GM21423 (cell line): ENCODE results near the gene RRP36.
"Not testable (repeated sequence)": the region's sequence is repeated elsewhere in the genome, so short reads cannot be mapped to it uniquely, and the experiment has no call there.

Experiments
- ATAC-seq: cut with Tn5 transposase; IDR thresholded peaks from one replicate; pipeline ENCODE4 v1.9.1; 2021; ENCODE audit warnings: mild to moderate bottlenecking, moderate library complexity; ENCODE audit not compliant: unreplicated experiment

Gene RRP36

GRCh38 chr6:43036712-43037111 is 15.3 kb downstream of the RRP36 start:
- no peak for ATAC-seq

GRCh38 chr6:43037197-43037596 is 15.8 kb downstream of the RRP36 start:
- no peak for ATAC-seq

DNA sequence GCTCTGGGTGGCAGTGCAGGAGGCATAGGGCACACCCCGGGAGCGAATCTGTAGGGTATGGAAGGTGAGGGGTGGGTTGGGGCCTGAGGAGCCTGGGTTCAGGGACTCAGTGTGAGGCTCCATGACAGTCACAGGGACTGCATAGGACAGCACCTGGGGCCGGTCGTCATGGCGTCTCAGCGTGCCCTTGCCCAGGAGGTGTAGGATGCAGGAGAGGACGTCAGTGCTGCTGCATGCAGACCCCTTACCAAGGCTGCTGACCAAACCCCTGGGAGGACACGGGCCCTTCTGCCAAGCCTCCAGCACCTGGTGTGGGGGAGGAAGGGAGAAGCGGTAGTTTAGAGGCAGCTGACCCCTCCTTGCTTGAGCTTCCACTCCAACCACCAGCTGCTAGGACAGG is 16.3 kb downstream of the RRP36 start:
- ATAC-seq = no peak

GRCh38 chr6:43038727-43039126 is 17.3 kb downstream of the RRP36 start:
- no peak for ATAC-seq

GRCh38 chr6:43040542-43041257 is 19.3 kb downstream of the RRP36 start:
- ATAC-seq = no peak

DNA sequence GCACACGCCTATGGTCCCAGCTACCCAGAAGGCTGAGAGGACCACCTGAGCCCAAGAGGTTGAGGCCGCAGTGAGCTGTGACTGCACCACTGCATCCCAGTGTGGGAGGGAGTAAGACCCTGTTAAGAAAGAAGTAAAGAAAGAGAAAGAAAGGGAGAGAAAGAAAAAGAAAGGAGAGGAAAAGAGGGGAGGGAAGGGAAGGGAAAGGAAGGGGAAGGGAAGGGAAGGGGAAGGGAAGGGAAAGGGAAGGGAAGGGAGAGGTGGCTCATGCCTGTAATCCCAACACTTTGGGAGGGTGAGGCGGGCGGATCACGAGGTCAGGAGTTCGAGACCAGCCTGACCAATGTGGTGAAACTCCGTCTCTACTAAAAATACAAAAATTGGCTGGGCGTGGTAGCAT is 20.1 kb downstream of the RRP36 start:
- ATAC-seq = not testable (repeated sequence)

DNA sequence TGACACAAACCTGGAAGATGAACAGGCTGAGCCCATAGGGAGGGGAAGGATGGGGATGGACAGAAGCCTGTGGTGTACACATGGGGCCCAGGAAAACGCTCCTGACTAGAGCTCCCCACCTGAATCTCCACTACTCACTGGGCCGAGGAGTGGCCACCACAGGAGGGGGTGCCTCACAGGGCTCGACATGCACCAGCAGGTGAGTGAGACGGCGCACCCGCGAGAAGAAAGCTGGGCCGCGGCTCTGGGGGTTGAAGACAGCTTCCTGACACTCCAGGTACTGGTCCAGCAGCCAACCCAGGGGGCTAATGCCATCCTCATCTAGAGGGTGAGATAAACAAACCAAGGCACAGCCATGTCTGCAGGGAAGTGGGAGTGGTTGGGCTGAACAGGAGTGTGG is 21.9 kb downstream of the RRP36 start:
- no peak for ATAC-seq

DNA sequence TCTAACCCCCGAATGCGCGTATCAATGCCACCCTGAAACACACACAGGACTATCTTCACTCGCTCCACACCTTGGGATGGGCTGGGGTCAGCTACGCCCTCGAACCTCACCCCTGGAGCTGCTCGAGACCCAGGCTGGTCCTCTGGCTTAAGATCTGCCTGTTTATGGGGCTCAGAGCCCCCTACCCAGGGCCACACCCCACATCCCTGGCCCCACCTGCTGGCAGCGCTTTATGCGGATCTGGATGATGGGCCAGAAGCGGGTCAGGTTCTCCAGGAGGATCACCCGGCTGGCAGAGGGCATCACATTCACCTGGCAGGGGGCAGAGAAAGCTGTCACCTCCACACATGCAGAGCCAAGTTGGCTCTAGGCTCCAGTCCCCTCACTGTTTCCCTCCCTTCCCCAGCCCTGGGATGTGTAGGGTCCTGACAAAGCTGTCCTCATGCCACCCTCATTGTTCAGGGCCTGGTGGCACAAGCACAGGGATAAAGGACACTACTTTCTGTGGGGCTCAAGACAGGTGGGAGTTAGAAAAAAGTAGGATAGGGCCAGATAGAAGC is 24.0 kb downstream of the RRP36 start:
- ATAC-seq = no peak

DNA sequence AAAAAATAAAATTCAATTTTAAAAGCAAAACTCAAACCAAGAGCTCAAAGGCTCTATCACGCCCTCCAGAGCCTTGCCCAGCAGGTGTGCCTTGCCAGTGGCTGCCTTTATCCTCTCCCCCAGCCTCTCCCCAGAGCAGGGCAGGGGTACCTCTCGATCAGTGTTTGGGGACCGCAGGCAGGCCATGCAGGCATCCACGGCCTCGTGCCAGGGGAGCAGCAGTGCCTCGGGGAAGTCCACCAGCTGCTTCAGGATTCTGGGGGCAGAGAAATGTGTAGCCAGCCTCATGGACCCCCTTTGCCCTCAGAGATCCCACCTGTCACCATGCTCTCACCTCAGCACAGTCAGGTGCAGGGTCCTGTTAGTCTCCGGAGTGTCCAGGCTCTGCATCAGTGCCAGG is 26.6 kb downstream of the RRP36 start:
- no peak for ATAC-seq

GRCh38 chr6:43050981-43051380 is 29.6 kb downstream of the RRP36 start:
- no peak for ATAC-seq

DNA sequence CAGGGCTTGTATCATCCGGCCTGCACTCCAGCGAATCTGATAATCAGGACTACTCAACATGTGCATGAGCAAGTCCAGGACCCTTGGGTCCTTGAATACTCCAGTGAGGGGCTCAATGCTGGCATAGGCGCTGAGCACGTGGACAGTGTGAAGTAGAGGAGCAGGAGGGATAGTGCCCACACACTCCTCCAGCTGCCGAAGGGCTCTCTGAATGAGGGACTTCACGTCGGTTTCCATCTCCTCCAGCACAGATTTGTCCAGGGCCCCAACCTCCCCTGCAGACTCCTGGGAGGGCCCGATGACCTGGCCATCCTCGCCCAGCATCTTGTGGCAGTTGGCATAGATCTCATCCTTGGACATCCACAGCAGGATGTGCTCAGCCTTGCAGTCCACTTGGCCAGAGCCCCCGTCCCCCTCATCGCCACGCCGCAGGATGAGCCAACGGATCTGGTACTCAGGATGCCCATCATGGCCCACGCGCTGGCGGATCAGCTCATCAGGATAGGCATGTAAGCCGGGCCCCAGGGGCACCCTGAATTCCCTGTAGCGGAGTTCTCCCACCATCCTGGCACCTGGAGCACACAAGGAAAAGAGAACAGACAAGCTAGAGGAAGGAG is 30.9 kb downstream of the RRP36 start:
- no peak for ATAC-seq

GRCh38 chr6:43052842-43053544 is 31.6 kb downstream of the RRP36 start:
- ATAC-seq = no peak

GRCh38 chr6:43053545-43054205 is 32.3 kb downstream of the RRP36 start, which contains the start of gene CUL7:
Gene CUL7 (minus strand): TSS chr6:43053851. CDS start chr6:43052788, 1,063 bp downstream.
- peak; percentile 90 for ATAC-seq

DNA sequence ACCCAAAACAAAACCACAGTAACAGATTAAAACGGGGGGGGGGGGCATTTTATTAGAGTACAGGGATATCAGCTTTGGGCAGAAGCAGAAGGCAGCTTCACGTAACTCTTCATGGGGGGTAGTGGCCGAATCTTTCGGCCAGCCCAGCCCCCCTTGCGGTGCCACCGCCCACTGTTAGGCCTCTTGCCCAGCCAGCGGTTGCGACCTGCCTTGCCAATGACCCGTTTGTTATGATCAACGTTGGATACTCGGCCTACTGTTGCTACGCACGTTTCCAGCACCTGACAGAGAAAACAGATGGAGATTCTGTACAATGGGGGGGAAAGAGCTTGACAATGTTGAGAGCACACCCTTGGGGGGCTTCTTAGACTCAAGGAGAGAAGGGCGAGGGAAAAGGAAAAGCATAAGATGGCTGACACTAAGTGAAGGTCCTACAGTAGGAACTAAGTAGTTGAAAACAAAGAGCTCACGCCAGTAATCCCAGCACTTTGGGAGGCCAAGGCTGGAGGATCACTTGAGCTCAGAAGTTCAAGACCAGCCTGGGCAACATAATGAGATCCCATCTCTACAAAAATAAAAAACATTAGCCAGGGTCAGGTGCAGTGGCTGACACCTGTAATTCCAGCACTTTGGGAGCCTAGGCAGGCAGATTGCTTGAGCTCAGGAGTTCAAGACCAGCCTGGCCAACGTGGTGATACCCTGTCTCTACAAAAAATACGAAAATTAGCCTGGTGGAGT is 33.0 kb downstream of the RRP36 start:
- ATAC-seq = no peak

DNA sequence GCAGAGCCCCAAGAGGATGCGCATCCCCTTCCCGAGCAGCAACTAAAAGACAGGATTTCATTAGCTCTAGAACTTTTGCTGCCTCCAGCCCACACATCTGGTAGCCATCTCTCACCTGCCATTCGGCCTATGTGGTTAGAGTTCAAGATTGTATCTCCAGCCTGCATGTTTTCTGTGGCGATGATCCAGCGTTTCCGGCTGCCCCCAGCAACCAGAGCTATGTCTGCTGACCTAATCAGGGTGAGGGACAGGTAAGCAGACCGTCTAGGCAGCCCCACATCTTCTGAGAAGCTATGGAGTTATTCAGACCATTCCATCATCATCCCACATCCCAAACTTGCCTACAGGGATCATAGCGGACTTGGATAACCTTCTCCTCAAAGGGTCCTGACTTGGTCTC is 34.5 kb downstream of the RRP36 start:
- ATAC-seq = no peak

DNA sequence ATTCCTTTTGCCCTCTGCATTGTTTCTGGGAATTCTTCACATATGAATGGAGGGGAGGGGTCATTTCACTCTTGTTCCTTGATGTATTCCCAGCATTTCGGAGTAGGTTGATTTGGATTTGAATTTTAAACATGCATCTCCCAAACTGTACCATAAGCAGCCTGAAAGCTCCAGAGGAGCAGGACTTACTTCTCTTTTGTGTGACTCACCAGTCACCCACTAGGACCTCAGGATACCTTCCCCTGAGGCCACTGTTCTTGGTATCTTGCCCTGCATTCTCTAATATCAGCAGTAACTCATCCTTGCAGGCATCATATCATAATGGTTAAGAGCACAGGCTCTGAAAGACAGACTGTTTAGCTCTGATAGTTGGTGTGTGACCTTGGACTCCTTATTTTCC is 37.1 kb downstream of the RRP36 start:
- no peak for ATAC-seq

DNA sequence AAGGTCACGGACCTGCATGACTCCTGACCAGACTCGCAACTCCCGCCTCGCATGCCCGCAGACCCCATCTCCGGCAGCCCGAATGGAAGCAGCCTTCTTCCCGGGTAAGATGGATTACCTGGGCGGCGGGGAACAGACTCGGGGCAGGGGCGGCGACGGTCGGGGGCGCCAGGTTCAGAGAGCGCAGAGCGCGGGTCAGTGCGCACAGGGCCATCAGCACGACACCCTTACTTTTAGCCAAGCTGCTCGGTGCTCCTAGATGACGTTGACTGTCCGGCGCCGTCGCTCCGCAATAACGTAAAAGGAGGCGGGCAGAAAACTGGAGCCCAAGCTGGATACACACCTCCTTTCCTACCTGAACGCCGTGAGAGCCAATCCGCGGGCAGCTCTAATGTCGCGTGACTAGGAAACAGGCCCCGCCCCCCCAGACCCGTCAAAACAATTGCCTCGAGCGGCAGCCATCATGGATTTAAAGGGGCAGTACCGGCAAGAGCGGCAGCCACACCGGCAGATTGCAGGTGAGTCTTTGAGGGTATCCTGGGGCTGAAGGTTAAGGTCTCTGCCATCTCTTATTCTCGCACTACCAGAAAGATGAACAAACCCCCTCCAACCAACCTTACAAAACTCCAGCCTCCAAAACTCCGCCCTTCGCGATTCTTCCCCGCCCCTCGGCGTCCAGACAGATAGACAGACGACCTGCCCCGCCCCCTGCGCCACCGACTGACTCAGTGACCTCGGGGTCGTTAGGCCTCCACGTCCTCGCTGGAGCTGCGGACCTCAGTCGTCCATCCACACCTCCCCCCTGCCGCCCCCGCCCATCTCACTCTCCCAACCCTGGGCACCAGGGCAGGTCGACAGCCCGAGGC is 38.0 kb downstream of the RRP36 start, which contains the start of the genes KLC4 and MRPL2:
TSS of gene KLC4 (plus strand) at position 464 of the 866 bp plus-strand sequence. CDS start 1,705 bp downstream, outside the sequence.
TSS of gene MRPL2 (minus strand) at position 267 of the 866 bp plus-strand sequence. CDS start at position 214, 53 bp downstream.
- peak; percentile 91 for ATAC-seq

- ATAC-seq = no peak
These were observed 38.8 kb downstream of the RRP36 start for GRCh38 chr6:43060034-43060754.
